ENCODE results near the gene RFTN1.

Gene RFTN1

DNA sequence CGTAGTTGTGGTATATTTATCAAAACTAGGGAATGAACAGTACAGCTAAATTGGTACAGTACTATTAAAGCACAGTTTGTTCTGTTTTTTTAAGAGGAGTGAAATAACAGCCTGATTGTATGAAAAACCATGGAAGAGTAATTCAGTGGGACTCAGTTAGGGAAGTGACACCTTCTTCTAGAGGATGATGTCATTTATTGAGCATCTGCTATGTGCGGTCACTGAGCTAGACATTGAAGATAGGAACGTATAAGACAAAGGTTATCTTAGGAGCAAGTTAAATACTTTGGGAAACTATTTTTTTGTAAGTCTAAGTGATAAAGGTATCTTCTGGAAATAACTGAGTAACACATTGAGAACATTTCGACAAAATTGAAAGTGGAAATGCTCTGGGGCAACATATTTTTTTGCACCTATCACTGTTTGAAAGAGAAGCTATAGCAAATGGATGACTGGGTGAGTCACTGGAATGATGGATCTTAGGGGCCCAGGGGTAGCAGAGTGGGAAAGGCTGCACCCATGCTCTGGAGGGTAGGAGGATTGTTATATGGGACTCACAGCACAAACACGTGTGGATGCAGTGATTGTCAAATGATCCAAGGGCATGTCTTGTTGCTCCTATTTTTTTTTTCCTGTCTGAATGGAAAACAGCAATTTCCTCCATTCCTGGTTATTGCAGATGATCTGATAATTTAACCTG lies 205.5 kb downstream of the RFTN1 start:
- DNase-seq = no peak
- TF ChIP-seq GATA1 (IDR thresholded peaks at IDR 0.05; ENCODE audit: low read depth, low read length) = no peak
- no peak for TF ChIP-seq POLR2A (IDR thresholded peaks at IDR 0.05; ENCODE audit: low read length)

DNA sequence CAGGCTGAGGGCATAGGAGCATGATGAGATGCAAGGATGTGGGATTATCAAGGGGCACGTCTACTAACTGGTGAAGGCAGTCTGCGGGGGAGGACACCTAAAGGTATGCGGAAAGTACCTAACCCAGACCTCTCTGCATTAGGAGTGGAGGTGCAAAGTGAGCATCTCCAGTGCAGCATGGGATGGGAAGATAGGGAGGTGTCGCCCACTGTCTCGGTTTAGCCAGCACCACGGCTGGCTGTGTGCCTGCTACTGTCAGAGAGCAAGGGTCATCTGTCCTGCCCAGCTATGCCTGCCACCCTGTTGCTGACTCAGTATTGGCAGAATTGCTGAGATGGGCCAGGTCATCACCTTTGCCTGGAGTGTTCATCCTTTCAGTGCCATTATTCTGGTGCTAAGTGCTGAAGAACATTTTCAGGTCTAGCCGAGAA lies 208.4 kb downstream of the RFTN1 start:
- peak; percentile 49 to 55 for DNase-seq
- no peak for TF ChIP-seq GATA1 (IDR thresholded peaks at IDR 0.05; ENCODE audit: low read depth, low read length)

DNA sequence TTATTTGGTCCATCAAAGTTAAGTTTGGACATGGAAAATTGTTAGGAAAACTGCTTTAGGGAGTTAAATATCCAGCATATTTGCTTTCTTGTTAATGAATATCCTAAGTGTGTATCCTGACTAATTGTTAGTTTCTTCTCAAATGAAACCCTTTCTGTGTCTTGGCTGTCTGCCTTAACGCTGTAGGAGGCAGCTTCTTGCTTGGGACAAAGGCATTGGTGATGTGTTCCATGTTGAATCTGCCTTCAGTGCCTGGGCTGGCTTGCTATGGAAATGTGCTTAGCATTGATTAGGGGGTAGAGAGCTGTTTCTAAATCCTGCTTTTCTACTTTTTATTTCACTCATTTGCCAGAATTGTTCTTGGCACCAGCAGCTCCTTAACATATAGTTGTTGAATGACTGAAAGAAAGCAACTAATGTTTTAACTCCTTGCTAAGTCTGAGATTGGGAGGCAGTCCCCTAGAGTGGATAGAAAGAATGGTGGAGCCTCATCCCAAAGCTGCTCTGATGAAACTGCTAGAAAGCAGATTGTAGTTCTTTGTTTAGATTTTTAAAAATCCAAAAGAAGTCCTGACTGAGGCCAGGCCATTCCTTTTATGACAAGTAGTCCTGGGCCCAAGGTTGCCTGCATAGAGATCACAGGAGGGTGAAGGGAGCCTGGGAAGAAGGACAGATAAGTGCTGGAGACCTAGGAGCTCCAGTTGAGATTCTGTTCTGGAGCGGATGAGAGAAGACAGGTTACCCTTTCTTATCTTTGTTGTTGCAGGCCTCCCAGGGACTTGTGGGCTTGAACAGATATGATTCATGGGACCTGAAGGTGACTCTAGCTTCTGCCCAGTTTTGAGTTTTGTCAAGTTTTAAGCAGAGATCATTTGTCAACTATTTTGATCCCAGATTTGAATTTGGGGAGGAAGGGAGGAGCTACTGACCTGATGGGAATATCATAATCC lies 209.2 kb downstream of the RFTN1 start:
- TF ChIP-seq POLR2A (IDR thresholded peaks at IDR 0.05; ENCODE audit: low read length) = no peak
- TF ChIP-seq GATA1 (IDR thresholded peaks at IDR 0.05; ENCODE audit: low read depth, low read length) = no peak

DNA sequence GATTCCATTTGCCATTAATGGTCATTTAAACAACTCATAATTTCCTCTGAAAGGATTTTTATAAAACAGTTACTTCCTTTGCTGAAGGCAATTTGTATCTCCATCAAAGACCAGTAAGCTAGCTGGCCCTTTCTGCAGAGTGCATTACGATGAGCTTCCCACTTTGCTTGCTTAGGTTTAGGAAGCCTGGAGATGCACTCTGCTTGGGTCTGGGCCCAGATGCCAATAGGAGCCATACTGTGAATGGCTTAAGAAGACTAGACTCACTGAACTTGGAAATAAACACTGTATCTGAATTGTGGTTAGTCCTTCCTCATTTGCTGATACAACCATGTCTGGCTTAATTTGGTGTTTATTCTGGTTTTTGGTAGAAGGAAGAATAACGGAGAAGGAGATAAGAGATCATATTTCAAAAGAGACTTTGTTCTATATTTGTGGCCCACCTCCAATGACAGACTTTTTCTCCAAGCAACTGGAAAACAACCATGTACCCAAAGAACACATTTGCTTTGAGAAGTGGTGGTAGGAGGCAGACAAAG lies 210.4 kb downstream of the RFTN1 start:
- TF ChIP-seq GATA1 (IDR thresholded peaks at IDR 0.05; ENCODE audit: low read depth, low read length) = no peak
- TF ChIP-seq POLR2A (IDR thresholded peaks at IDR 0.05; ENCODE audit: low read length) = no peak

More for the DNA sequence above, 209.2 kb downstream of the RFTN1 start:
- peak; percentile 80 to 89 for DNase-seq

DNA sequence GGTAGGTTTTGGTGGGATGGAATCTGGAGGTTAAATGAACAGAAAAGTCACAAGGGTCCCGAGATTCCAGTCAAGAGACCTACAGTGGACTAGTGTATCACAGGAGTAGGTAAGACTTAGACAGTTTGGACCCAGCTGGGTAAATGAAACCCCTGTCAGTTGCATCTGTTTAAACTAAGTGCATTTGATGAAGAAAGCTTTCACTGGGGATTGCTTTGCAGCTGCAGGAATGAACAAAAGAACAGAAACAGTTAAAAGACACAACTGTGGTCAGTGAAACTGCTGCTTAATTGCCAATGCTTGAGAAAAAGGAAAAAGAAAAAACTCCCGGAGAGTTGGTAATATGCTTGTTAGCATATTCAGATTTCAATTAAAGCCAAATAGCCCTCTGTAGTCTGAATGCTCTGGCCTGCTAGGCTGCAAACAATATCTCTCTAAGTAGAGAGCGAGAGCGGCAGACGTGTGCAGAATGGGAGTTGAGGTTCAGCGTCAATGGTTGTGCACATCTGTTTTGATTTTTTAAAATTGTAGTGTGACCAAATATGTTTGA lies 211.3 kb downstream of the RFTN1 start:
- DNase-seq = no peak
- no peak for TF ChIP-seq POLR2A (IDR thresholded peaks at IDR 0.05; ENCODE audit: low read length)
- no peak for TF ChIP-seq GATA1 (IDR thresholded peaks at IDR 0.05; ENCODE audit: low read depth, low read length)

More for the DNA sequence above, 210.4 kb downstream of the RFTN1 start:
- DNase-seq = no peak

DNA sequence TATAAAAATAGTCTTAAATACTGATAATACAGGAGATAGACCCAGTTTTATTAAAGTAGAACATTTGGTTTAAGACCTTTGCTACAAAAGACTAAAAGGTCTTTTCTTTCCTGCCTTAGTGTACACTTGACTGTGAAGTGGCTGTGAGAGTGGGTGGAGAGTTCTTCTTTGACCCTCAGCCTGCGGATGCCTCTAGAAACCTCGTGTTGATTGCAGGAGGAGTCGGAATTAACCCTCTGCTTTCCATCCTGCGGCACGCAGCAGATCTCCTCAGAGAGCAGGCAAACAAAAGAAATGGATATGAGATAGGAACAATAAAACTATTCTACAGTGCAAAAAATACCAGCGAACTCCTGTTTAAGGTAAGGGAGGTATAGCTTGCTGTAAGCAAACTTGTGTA lies 212.0 kb downstream of the RFTN1 start:
- DNase-seq = no peak
- TF ChIP-seq GATA1 (IDR thresholded peaks at IDR 0.05; ENCODE audit: low read depth, low read length) (no peak), POLR2A (IDR thresholded peaks at IDR 0.05; ENCODE audit: low read length) (no peak)

DNA sequence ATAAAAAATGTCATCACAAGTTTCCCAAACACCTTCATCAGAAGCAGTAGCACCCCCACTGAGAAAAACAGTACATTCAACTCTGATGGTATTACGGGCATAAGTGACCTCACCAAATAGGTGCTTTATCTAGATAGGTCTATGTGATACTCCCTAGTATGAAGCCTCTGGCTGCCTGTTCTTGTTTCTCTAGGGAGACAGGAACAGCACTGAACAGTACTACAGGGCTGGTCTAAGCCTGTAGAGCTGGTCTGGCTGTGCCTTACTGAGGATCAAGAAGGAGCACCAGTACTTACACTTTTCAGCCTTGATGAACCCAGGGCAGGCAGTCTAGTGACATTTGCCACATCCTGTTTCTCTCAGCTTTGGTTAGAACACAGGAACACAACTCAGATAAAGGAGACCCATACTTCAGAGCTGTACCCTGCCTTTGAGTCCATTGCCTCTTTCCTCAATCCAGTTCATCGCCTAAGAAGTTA lies 212.6 kb downstream of the RFTN1 start:
- DNase-seq = no peak

DNA sequence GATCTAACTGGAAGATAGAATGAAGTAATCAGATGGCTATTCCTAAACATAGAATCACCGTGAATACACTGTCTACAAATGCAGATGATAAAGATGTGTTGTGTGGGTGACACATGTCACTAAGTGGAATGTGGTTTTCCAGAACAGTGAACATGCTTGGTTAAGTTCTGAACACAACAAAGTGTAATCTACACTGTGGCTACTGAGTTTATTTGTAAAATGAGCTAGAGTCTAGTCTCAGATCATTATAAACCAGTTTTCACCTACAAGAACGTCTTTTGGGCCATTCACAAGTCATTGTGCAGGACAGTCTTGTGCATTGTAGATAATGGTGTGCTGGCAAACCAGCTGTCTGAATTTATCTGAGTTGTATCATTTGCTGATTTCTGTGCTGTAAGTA lies 213.2 kb downstream of the RFTN1 start:
- TF ChIP-seq GATA1 (IDR thresholded peaks at IDR 0.05; ENCODE audit: low read depth, low read length) (no peak), POLR2A (IDR thresholded peaks at IDR 0.05; ENCODE audit: low read length) (no peak)
- peak; percentile 12 to 47 for DNase-seq

More for the DNA sequence above, 212.6 kb downstream of the RFTN1 start:
- TF ChIP-seq POLR2A (IDR thresholded peaks at IDR 0.05; ENCODE audit: low read length) (no peak), GATA1 (IDR thresholded peaks at IDR 0.05; ENCODE audit: low read depth, low read length) (no peak)

DNA sequence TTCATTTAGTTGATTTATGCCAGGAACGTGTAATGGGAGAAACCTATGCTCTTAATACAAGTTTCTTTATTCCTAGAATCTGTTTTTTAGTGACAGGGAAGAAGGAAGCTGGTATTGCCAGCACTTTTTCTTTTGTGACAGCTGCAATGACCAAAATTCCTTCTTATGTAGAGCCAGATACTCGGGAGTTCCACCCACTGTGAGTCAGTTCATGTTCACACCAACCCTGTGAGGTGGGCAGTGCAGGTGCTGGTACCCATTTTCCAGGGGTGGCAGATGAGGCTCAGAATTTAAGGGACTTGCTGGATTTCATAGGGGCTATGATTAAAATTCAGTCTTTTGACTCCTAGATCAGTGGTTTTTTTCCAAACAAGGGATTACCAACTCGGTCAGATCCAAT lies 213.8 kb downstream of the RFTN1 start:
- no peak for DNase-seq

DNA sequence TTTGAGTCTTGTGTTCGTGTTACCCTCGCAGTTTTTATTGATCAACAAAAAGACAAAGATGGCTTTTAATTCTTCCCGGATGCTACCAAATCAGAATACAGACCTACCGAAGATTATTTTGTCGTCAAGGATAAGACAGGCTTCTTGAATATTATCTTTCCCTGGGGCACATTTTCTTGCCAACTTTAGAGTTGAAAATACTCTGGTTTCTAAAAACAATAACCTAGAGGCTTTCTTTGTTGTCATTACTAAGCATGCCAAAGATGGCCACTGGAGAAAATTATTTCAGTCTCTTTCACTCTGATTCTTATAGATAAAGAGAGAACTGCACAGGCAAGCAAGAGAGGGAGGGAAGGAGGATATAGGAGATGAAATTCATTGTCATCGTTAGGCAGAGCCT lies 214.6 kb downstream of the RFTN1 start:
- no peak for DNase-seq

More for the DNA sequence above, 213.8 kb downstream of the RFTN1 start:
- no peak for TF ChIP-seq POLR2A (IDR thresholded peaks at IDR 0.05; ENCODE audit: low read length)
- no peak for TF ChIP-seq GATA1 (IDR thresholded peaks at IDR 0.05; ENCODE audit: low read depth, low read length)

DNA sequence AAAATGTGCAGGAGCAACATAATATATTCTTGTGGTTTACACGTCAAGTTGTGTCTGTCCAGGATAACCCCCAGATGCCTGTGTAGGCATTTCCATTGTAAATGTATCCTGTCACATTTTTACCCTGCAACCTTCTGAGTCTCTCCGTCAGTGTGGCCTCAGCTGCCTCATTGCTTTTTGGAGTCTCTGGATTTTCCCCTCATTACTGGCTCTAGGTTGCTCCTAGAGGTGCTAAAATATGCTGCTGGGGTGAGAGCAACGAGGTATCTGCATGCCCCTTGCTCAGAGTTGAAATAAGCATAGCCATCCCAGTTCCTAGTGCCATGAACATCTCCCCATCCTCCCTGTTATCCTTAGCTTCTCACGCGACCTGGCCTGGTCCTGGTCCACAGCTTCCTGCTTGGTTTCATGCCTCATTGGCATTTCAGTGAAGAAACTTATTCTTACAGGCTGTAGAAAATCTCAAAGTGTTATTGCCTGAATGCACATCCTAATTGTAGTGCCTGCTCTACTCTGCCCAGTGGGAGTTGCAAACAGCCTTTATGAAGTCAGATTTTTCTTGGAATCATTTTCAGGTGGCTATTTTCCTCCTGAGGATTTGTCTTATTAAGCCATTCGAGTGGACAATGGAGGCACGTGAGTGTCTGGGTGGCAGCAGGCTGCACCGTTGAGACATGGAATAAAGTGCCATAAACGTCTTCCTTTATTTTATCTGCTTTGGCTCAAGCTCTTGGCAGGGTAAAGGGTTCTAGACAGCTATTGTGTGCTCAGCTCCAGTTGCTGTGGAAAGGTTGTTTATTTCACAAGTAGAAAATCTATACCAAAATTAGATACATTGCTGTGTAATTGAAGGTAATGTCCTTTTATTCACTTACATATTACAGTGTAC lies 215.3 kb downstream of the RFTN1 start:
- TF ChIP-seq GATA1 (IDR thresholded peaks at IDR 0.05; ENCODE audit: low read depth, low read length) (no peak), POLR2A (IDR thresholded peaks at IDR 0.05; ENCODE audit: low read length) (no peak)
- DNase-seq = no peak

More for the DNA sequence above, 214.6 kb downstream of the RFTN1 start:
- TF ChIP-seq POLR2A (IDR thresholded peaks at IDR 0.05; ENCODE audit: low read length) (no peak), GATA1 (IDR thresholded peaks at IDR 0.05; ENCODE audit: low read depth, low read length) (no peak)

DNA sequence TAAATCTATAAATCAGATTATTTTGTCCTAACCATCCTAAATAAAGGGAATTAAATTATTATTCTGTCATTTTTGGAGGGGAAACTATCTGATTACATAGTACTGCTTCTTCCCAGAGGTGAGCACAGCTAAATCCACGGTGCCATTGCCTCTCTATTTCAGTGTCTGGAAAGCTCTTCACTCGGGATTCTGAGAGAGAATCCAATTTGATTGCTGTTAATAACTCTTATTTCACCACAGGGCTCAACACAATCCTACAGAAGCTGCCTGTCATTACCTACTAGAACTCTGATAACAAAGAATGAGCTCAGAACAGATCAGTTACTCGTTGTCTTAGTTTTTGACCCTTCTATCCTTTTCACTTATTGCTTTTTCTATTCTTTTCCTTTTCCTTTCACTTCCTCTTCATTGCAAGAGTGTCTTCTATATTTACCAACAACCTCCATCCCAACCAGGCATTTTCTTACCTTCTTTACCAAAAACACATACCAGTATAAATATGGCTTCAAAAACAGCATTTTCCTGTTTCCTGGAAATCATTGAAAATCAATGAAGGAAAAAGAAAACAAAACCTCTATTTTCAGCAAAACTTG lies 218.1 kb downstream of the RFTN1 start:
- TF ChIP-seq GATA1 (IDR thresholded peaks at IDR 0.05; ENCODE audit: low read depth, low read length) (no peak), POLR2A (IDR thresholded peaks at IDR 0.05; ENCODE audit: low read length) (no peak)
- no peak for DNase-seq
